Measurements from ENCODE around the gene PDE3A. TPM values are rescaled to one million over a fixed set of nuclear protein-coding genes. Genes with fewer than 3 reads are reported as not detected.

PDE3A gene
- total RNA-seq, 1 experiment from 2014 or later, result 0.58 TPM

DNA sequence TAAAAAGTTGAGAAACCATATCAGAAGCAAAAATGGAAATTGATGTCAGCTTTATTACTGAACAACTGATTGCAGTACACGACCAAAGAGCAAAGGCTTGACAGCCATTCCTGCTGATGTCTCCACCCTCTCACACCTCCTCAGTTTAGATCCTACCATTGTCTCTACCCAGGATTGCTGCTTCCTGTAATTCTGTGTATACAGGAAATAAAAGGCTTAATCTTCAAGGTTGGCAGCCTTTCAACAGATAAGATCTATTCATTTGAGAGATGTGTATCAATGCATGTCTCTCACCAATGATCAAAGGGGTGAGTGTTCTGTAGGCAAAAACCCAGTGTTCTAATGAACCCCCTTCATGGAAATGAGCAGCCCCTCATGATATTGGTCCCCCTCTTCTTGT lies 353.8 kb downstream of the PDE3A start:
- no peak overlapping the region for H3K9ac ChIP-seq (ENCODE audit: low read length)
- POLR2A ChIA-PET (ENCODE audit: unreplicated experiment), result no interaction called here
- no peak for TF ChIP-seq EZH2 (IDR thresholded peaks at IDR 0.05; ENCODE audit: low read length, unreplicated experiment)
- H3K4me2 ChIP-seq (ENCODE audit: low read length), result no peak overlapping the region
- H3K36me3 ChIP-seq (ENCODE audit: low read depth, low read length), result no peaks in the 10 kb centered on the region
- ATAC-seq, result no peak
- no peaks in the 10 kb centered on the region for H3F3A ChIP-seq (ENCODE audit: low read length, unreplicated experiment)
- H3K4me1 ChIP-seq (ENCODE audit: insufficient read depth, low read length), result no peaks in the 10 kb centered on the region
- H3K27me3 ChIP-seq (ENCODE audit: low read length), result no peaks in the 10 kb centered on the region
- BruUV-seq (replicated peaks), result no TSS peak
- CTCF ChIA-PET, result no interaction called here
- H3K4me3 ChIP-seq (ENCODE audit: low read length), result no peak overlapping the region
- no peak overlapping the region for H3K27ac ChIP-seq (ENCODE audit: low read length)
- H3K9me3 ChIP-seq (ENCODE audit: low read length), result no peaks in the 10 kb centered on the region
- DNase-seq, result no peak
- no peaks in the 10 kb centered on the region for H3K79me2 ChIP-seq (ENCODE audit: low read length)
- intact Hi-C loops (cut with micrococcal nuclease), result no loop called here
- no peaks in the 10 kb centered on the region for H3K9me2 ChIP-seq (replicated peaks; ENCODE audit: low read length)
- no peak overlapping the region for H2AFZ ChIP-seq (ENCODE audit: low read length)
- H4K20me1 ChIP-seq (ENCODE audit: low read length), result no peaks in the 10 kb centered on the region

DNA sequence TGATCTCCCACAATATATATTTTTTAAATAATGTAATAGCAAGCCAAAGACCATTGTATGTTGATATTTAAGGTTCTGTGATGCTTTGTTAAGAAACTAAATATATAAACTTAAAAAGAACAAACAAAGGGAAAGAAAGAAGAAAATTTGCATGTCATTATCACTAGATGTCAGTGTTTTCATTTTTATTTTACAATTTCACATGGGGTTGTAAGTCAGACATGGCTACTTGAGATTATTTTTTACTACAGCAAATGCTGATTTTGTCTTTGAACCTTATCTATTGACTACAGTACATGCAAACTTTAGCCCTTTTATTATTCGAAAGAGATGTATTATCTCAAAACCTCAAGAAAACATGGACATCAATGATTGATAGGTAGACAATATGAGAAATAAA lies 362.9 kb downstream of the PDE3A start:
- DNase-seq, result no peak
- no peak overlapping the region for H3K9ac ChIP-seq (ENCODE audit: low read length)
- POLR2A ChIA-PET (ENCODE audit: unreplicated experiment), result no interaction called here
- H3K9me3 ChIP-seq (ENCODE audit: low read length), result no peaks in the 10 kb centered on the region
- no peaks in the 10 kb centered on the region for H3K79me2 ChIP-seq (ENCODE audit: low read length)
- intact Hi-C loops (cut with micrococcal nuclease), result loop anchor here (5.0 to 10.0 kb wide), 2 partner anchors 336 to 444 kb away; no protein-coding TSS in a partner anchor
- no peak overlapping the region for H2AFZ ChIP-seq (ENCODE audit: low read length)
- TF ChIP-seq, protein P1, sequence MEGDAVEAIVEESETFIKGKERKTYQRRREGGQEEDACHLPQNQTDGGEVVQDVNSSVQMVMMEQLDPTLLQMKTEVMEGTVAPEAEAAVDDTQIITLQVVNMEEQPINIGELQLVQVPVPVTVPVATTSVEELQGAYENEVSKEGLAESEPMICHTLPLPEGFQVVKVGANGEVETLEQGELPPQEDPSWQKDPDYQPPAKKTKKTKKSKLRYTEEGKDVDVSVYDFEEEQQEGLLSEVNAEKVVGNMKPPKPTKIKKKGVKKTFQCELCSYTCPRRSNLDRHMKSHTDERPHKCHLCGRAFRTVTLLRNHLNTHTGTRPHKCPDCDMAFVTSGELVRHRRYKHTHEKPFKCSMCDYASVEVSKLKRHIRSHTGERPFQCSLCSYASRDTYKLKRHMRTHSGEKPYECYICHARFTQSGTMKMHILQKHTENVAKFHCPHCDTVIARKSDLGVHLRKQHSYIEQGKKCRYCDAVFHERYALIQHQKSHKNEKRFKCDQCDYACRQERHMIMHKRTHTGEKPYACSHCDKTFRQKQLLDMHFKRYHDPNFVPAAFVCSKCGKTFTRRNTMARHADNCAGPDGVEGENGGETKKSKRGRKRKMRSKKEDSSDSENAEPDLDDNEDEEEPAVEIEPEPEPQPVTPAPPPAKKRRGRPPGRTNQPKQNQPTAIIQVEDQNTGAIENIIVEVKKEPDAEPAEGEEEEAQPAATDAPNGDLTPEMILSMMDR (conservative IDR thresholded peaks at IDR 0.05; ENCODE audit: low read depth, low read length), result 0 out of 2 replicates have a peak, but pooled peaks have one; percentile 22
- TF ChIP-seq EZH2phosphoT487 (IDR thresholded peaks at IDR 0.05; ENCODE audit: borderline replicate concordance, low read length), result no peak
- no peak for TF ChIP-seq EZH2 (IDR thresholded peaks at IDR 0.05; ENCODE audit: low read length, unreplicated experiment)
- no peak overlapping the region for H3K4me2 ChIP-seq (ENCODE audit: low read length)
- BruUV-seq (replicated peaks), result no TSS peak
- no peaks in the 10 kb centered on the region for H3K27me3 ChIP-seq (ENCODE audit: low read length)
- H3K4me1 ChIP-seq (ENCODE audit: insufficient read depth, low read length), result no peaks in the 10 kb centered on the region
- no peaks in the 10 kb centered on the region for H4K20me1 ChIP-seq (ENCODE audit: low read length)
- CTCF ChIA-PET, result no interaction called here
- H3K36me3 ChIP-seq (ENCODE audit: low read depth, low read length), result no peaks in the 10 kb centered on the region
- no peaks in the 10 kb centered on the region for H3K9me2 ChIP-seq (replicated peaks; ENCODE audit: low read length)
- H3K4me3 ChIP-seq (ENCODE audit: low read length), result no peak overlapping the region
- no peaks in the 10 kb centered on the region for H3F3A ChIP-seq (ENCODE audit: low read length, unreplicated experiment)
- H3K27ac ChIP-seq (ENCODE audit: low read length), result no peak overlapping the region
- ATAC-seq, result no peak

Data from PC-3 (cell line).